Measurements from ENCODE around the gene FANCI. TPM values are rescaled to one million over a fixed set of nuclear protein-coding genes. Genes with fewer than 3 reads are reported as not detected.

FANCI gene
- total RNA-seq, 1 experiment from 2014 or later = 49.5 TPM

- H3K27ac ChIP-seq (ENCODE audit: low read length) = no peak overlapping the region
- H3K9me2 ChIP-seq (replicated peaks; ENCODE audit: low read length) = no peaks in the 10 kb centered on the region
- no peak for DNase-seq
- ChIA-PET CTCF (no interaction called here), POLR2A (ENCODE audit: unreplicated experiment) (no interaction called here)
- H3K79me2 ChIP-seq (ENCODE audit: low read length) = no peaks in the 10 kb centered on the region
- H3K36me3 ChIP-seq (ENCODE audit: low read depth, low read length) = no peaks in the 10 kb centered on the region
- TF ChIP-seq CTCF (conservative IDR thresholded peaks at IDR 0.05; ENCODE audit: low read depth, low read length) (no peak), EZH2 (IDR thresholded peaks at IDR 0.05; ENCODE audit: low read length, unreplicated experiment) (no peak), EZH2phosphoT487 (IDR thresholded peaks at IDR 0.05; ENCODE audit: borderline replicate concordance, low read length) (no peak)
- no peak overlapping the region for H2AFZ ChIP-seq (ENCODE audit: low read length)
- ATAC-seq = no peak
- H3K27me3 ChIP-seq (ENCODE audit: low read length) = no peaks in the 10 kb centered on the region
- H3K4me3 ChIP-seq (ENCODE audit: low read length) = no peak overlapping the region
- no peaks in the 10 kb centered on the region for H3K9me3 ChIP-seq (ENCODE audit: low read length)
- peaks cover 13% of the 10 kb centered on the region for H3K4me1 ChIP-seq (ENCODE audit: insufficient read depth, low read length)
- no peaks in the 10 kb centered on the region for H3F3A ChIP-seq (ENCODE audit: low read length, unreplicated experiment)
- H3K9ac ChIP-seq (ENCODE audit: low read length) = no peak overlapping the region
- no peaks in the 10 kb centered on the region for H4K20me1 ChIP-seq (ENCODE audit: low read length)
- intact Hi-C loops (cut with micrococcal nuclease) = no loop called here
- BruUV-seq (replicated peaks) = no TSS peak
- H3K4me2 ChIP-seq (ENCODE audit: low read length) = no peak overlapping the region
Observed at GRCh38 chr15:89226359-89227221, 17.2 kb upstream of the FANCI start.

GRCh38 chr15:89227425-89227824 is 16.4 kb upstream of the FANCI start:
- Histone ChIP-seq H3K36me3 (ENCODE audit: low read depth, low read length) (no peaks in the 10 kb centered on the region), H3K4me3 (ENCODE audit: low read length) (no peak overlapping the region), H3K9ac (ENCODE audit: low read length) (no peak overlapping the region), H3K79me2 (ENCODE audit: low read length) (no peaks in the 10 kb centered on the region), H3K4me1 (ENCODE audit: insufficient read depth, low read length) (peaks cover 13% of the 10 kb centered on the region), H3K4me2 (ENCODE audit: low read length) (no peak overlapping the region), H3K27ac (ENCODE audit: low read length) (no peak overlapping the region), H2AFZ (ENCODE audit: low read length) (no peak overlapping the region), H4K20me1 (ENCODE audit: low read length) (no peaks in the 10 kb centered on the region), H3K27me3 (ENCODE audit: low read length) (no peaks in the 10 kb centered on the region), H3K9me2 (replicated peaks; ENCODE audit: low read length) (no peaks in the 10 kb centered on the region), H3F3A (ENCODE audit: low read length, unreplicated experiment) (no peaks in the 10 kb centered on the region), H3K9me3 (ENCODE audit: low read length) (no peaks in the 10 kb centered on the region)
- no peak for TF ChIP-seq CTCF (conservative IDR thresholded peaks at IDR 0.05; ENCODE audit: low read depth, low read length)
- no peak for TF ChIP-seq EZH2 (IDR thresholded peaks at IDR 0.05; ENCODE audit: low read length, unreplicated experiment)
- no peak for TF ChIP-seq EZH2phosphoT487 (IDR thresholded peaks at IDR 0.05; ENCODE audit: borderline replicate concordance, low read length)
- DNase-seq = no peak
- ATAC-seq = no peak
- intact Hi-C loops (cut with micrococcal nuclease) = no loop called here
- ChIA-PET POLR2A (ENCODE audit: unreplicated experiment) (no interaction called here), CTCF (no interaction called here)
- no TSS peak for BruUV-seq (replicated peaks)

GRCh38 chr15:89230277-89230676 is 13.5 kb upstream of the FANCI start:
- POLR2A ChIA-PET (ENCODE audit: unreplicated experiment) = no interaction called here

More at GRCh38 chr15:89230277-89230676, 13.5 kb upstream of the FANCI start:
- Histone ChIP-seq H3F3A (ENCODE audit: low read length, unreplicated experiment) (no peaks in the 10 kb centered on the region), H3K36me3 (ENCODE audit: low read depth, low read length) (no peaks in the 10 kb centered on the region), H3K9me3 (ENCODE audit: low read length) (no peaks in the 10 kb centered on the region), H3K4me2 (ENCODE audit: low read length) (peak overlapping the region; percentile 41; the same call in 1 of the 2 replicates), H3K4me1 (ENCODE audit: insufficient read depth, low read length) (peaks cover 13% of the 10 kb centered on the region), H2AFZ (ENCODE audit: low read length) (0 out of 2 replicates have a peak overlapping the region, but pooled peaks have one; percentile 9), H3K27ac (ENCODE audit: low read length) (peak overlapping the region; percentile 53), H3K27me3 (ENCODE audit: low read length) (no peaks in the 10 kb centered on the region), H3K4me3 (ENCODE audit: low read length) (no peak overlapping the region), H4K20me1 (ENCODE audit: low read length) (no peaks in the 10 kb centered on the region), H3K79me2 (ENCODE audit: low read length) (no peaks in the 10 kb centered on the region), H3K9ac (ENCODE audit: low read length) (peak overlapping the region; percentile 14; the same call in 1 of the 2 replicates), H3K9me2 (replicated peaks; ENCODE audit: low read length) (no peaks in the 10 kb centered on the region)
- no TSS peak for BruUV-seq (replicated peaks)
- TF ChIP-seq EZH2 (IDR thresholded peaks at IDR 0.05; ENCODE audit: low read length, unreplicated experiment) = no peak
- TF ChIP-seq CTCF (conservative IDR thresholded peaks at IDR 0.05; ENCODE audit: low read depth, low read length) = no peak; the same call in 1 of the 2 replicates
- no peak for TF ChIP-seq EZH2phosphoT487 (IDR thresholded peaks at IDR 0.05; ENCODE audit: borderline replicate concordance, low read length)
- no peak for DNase-seq
- intact Hi-C loops (cut with micrococcal nuclease) = no loop called here
- ATAC-seq = peak; percentile 64; the same call in 1 of the 2 replicates
- CTCF ChIA-PET = interaction anchor here (1.0 to 1.2 kb wide), 2 partner anchors 23 to 52 kb away, joined by 3 to 7 read pairs; no protein-coding TSS in a partner anchor

All from PC-3 (cell line).